Measurements from ENCODE around the gene PARN.

Gene PARN

GRCh38 chr16:14485121-14485551 is 144.9 kb downstream of the PARN start:
- Histone ChIP-seq H3K36me3 (ENCODE audit: control insufficient read depth, low read length) (peaks cover 69% of the 10 kb centered on the region), H3K9me2 (replicated peaks; ENCODE audit: control insufficient read depth, low read length) (no peaks in the 10 kb centered on the region), H3K27me3 (ENCODE audit: control insufficient read depth, low read length) (no peaks in the 10 kb centered on the region), H4K20me1 (ENCODE audit: control insufficient read depth, insufficient read depth, low read depth, low read length) (no peaks in the 10 kb centered on the region), H3K4me2 (ENCODE audit: low read length) (no peak overlapping the region), H3K9me3 (ENCODE audit: control insufficient read depth, insufficient read depth, low read length) (no peaks in the 10 kb centered on the region), H3K27ac (ENCODE audit: low read depth, low read length) (no peak overlapping the region), H3K4me3 (ENCODE audit: low read length) (no peak overlapping the region), H3F3A (ENCODE audit: control insufficient read depth, insufficient read depth) (no peaks in the 10 kb centered on the region), H3K4me1 (ENCODE audit: control insufficient read depth, low read length) (no peaks in the 10 kb centered on the region), H3K79me2 (ENCODE audit: control insufficient read depth, low read length) (peaks cover 8% of the 10 kb centered on the region)
- TF ChIP-seq CTCF (IDR thresholded peaks at IDR 0.05; ENCODE audit: low read depth, low read length, poor library complexity, severe bottlenecking) (no peak), EZH2phosphoT487 (IDR thresholded peaks at IDR 0.05; ENCODE audit: borderline replicate concordance, low read length) (no peak)

- Histone ChIP-seq H3K4me1 (ENCODE audit: control insufficient read depth, low read length) (no peaks in the 10 kb centered on the region), H4K20me1 (ENCODE audit: control insufficient read depth, insufficient read depth, low read depth, low read length) (no peaks in the 10 kb centered on the region), H3K9me3 (ENCODE audit: control insufficient read depth, insufficient read depth, low read length) (no peaks in the 10 kb centered on the region), H3K36me3 (ENCODE audit: control insufficient read depth, low read length) (peaks cover 77% of the 10 kb centered on the region), H3K27me3 (ENCODE audit: control insufficient read depth, low read length) (no peaks in the 10 kb centered on the region), H3K4me3 (ENCODE audit: low read length) (no peak overlapping the region), H3K79me2 (ENCODE audit: control insufficient read depth, low read length) (peaks cover 7% of the 10 kb centered on the region), H3K27ac (ENCODE audit: low read depth, low read length) (no peak overlapping the region), H3K9me2 (replicated peaks; ENCODE audit: control insufficient read depth, low read length) (no peaks in the 10 kb centered on the region), H3F3A (ENCODE audit: control insufficient read depth, insufficient read depth) (no peaks in the 10 kb centered on the region), H3K4me2 (ENCODE audit: low read length) (no peak overlapping the region)
- TF ChIP-seq CTCF (IDR thresholded peaks at IDR 0.05; ENCODE audit: low read depth, low read length, poor library complexity, severe bottlenecking): no peak
- TF ChIP-seq EZH2phosphoT487 (IDR thresholded peaks at IDR 0.05; ENCODE audit: borderline replicate concordance, low read length): no peak
Observed at GRCh38 chr16:14483819-14484385, 146.2 kb downstream of the PARN start.

GRCh38 chr16:14476183-14476582 is 153.9 kb downstream of the PARN start:
- H3K27ac ChIP-seq (ENCODE audit: low read depth, low read length): no peak overlapping the region
- H3K36me3 ChIP-seq (ENCODE audit: control insufficient read depth, low read length): peaks cover 79% of the 10 kb centered on the region
- H3K4me3 ChIP-seq (ENCODE audit: low read length): no peak overlapping the region
- no peaks in the 10 kb centered on the region for H3K4me1 ChIP-seq (ENCODE audit: control insufficient read depth, low read length)
- H4K20me1 ChIP-seq (ENCODE audit: control insufficient read depth, insufficient read depth, low read depth, low read length): no peaks in the 10 kb centered on the region
- peaks cover 18% of the 10 kb centered on the region; the same call in 1 of the 2 replicates for H3K79me2 ChIP-seq (ENCODE audit: control insufficient read depth, low read length)
- H3F3A ChIP-seq (ENCODE audit: control insufficient read depth, insufficient read depth): 0 out of 2 replicates have a peak, but pooled peaks cover 6% of the 10 kb centered on the region
- TF ChIP-seq CTCF (IDR thresholded peaks at IDR 0.05; ENCODE audit: low read depth, low read length, poor library complexity, severe bottlenecking) (no peak), EZH2phosphoT487 (IDR thresholded peaks at IDR 0.05; ENCODE audit: borderline replicate concordance, low read length) (no peak)
- no peak overlapping the region for H3K4me2 ChIP-seq (ENCODE audit: low read length)
- no peaks in the 10 kb centered on the region for H3K27me3 ChIP-seq (ENCODE audit: control insufficient read depth, low read length)
- H3K9me3 ChIP-seq (ENCODE audit: control insufficient read depth, insufficient read depth, low read length): no peaks in the 10 kb centered on the region
- H3K9me2 ChIP-seq (replicated peaks; ENCODE audit: control insufficient read depth, low read length): no peaks in the 10 kb centered on the region

Data from DOHH2 (cell line).